HG03432 (cell line): ENCODE results near the gene DYSF.

ENCODE experiments used
- ATAC-seq: cut with Tn5 transposase; IDR thresholded peaks from one replicate; pipeline ENCODE4 v1.9.1; 2021; ENCODE audit warnings: mild to moderate bottlenecking, moderate library complexity; ENCODE audit not compliant: unreplicated experiment

The DYSF gene

GRCh38 chr2:71684226-71685072, 231.1 kb downstream of the DYSF start:
- no peak for ATAC-seq

GRCh38 chr2:71685073-71685848, 231.9 kb downstream of the DYSF start:
- ATAC-seq, result no peak

- no peak for ATAC-seq
These were observed 232.7 kb downstream of the DYSF start for GRCh38 chr2:71685941-71686611.

GRCh38 chr2:71686781-71687180, 233.4 kb downstream of the DYSF start:
- no peak for ATAC-seq

GRCh38 chr2:71687412-71687811, 234.1 kb downstream of the DYSF start:
- no peak for ATAC-seq

- no peak for ATAC-seq
These were observed 235.2 kb downstream of the DYSF start for GRCh38 chr2:71688530-71688929.

GRCh38 chr2:71689393-71689792, 236.0 kb downstream of the DYSF start:
- no peak for ATAC-seq

- ATAC-seq, result no peak
These were observed 236.8 kb downstream of the DYSF start for GRCh38 chr2:71689968-71690834.

- ATAC-seq, result no peak
These were observed 237.6 kb downstream of the DYSF start for GRCh38 chr2:71690876-71691475.

- ATAC-seq, result no peak
These were observed 238.5 kb downstream of the DYSF start for GRCh38 chr2:71691747-71692441.

GRCh38 chr2:71692621-71693277, 239.4 kb downstream of the DYSF start:
- no peak for ATAC-seq

- no peak for ATAC-seq
These were observed 240.2 kb downstream of the DYSF start for GRCh38 chr2:71693286-71694270.

- no peak for ATAC-seq
These were observed 241.3 kb downstream of the DYSF start for GRCh38 chr2:71694501-71695234.

- no peak for ATAC-seq
These were observed 242.1 kb downstream of the DYSF start for GRCh38 chr2:71695235-71696120.

GRCh38 chr2:71696381-71696780, 243.0 kb downstream of the DYSF start:
- ATAC-seq, result no peak
